ENCODE data around the gene PMF1.
"Not testable (repeated sequence)": the region's sequence is repeated elsewhere in the genome, so short reads cannot be mapped to it uniquely, and the experiment has no call there.

PMF1 gene, protein sequence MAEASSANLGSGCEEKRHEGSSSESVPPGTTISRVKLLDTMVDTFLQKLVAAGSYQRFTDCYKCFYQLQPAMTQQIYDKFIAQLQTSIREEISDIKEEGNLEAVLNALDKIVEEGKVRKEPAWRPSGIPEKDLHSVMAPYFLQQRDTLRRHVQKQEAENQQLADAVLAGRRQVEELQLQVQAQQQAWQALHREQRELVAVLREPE

DNA sequence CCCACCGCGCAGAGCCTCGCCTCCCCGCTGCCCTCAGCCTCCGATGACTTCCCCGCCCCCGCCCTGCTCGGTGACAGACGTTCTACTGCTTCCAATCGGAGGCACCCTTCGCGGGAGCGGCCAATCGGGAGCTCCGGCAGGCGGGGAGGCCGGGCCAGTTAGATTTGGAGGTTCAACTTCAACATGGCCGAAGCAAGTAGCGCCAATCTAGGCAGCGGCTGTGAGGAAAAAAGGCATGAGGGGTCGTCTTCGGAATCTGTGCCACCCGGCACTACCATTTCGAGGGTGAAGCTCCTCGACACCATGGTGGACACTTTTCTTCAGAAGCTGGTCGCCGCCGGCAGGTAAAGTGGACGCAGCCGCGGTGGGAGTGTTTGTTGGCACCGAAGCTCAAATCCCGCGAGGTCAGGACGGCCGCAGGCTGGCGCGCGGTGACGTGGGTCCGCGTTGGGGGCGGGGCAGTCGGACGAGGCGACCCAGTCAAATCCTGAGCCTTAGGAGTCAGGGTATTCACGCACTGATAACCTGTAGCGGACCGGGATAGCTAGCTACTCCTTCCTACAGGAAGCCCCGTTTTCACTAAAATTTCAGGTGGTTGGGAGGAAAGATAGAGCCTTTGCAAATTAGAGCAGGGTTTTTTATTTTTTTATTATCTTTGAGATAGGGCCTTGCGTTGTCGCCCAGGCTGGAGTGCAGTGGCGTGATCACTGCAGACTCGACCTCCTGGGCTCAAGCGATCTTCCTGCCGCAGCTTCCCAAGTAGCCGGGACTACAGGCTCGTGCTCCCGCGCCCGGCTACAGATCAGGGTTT lies at the start of gene PMF1:
TSS of gene PMF1 (plus strand) at position 175 of the 811 bp plus-strand sequence. CDS start at position 184, 9 bp downstream.
- DNase-seq (ENCODE audit: low read depth): peak; percentile 94

DNA sequence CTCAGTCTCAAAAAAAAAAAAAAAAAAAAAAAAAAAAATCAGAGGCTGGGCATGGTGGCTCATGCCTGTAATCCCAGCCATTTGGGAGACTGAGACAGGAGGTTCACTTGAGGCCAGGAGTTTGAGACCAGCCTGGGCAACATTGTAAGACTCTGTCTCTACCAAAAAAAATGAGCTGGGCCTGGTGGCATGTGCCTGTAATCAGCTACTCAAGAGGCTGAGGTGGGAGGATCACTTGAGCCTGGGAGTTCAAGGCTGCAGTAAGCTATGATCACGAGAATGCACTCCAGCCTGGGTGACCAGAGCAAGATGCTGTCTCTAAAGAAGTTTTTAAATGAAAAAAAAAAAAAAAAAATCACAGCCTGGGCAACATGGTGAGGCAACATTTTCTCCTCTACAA lies 49.1 kb upstream of the PMF1 start:
- no peak for DNase-seq (ENCODE audit: low read depth)

DNA sequence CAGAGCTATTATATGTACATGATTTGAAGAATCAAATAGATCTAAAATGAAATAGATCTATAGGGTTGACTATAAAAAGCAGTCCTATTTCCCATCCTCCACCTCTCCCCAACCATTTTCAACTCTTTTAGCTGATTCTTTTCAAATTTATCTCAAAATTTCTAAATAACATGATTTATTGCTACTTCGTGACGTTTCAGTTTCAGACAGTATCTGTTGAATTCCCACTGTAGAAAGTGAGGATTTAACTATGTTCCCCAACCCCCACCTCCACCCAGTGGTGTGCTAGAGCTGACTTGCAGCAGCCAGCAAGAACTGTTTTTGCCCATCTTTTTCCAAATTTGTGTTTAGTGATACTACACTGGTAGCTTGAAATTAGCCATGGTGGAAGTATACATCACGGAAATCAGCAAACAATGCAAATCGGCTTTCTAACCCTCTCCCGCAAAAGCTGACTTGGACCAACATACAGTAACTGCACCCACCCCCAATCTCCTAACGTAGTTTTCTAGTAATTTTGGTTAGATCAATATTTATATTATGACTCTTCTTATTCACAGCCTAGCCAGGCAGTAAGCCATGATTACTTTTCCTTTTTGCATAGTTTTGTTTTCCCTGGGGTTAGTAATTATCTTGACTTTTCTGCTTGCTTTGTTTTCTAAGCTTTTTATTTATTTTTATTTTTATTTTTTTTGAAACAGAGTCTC lies 48.5 kb upstream of the PMF1 start:
- no peak for DNase-seq (ENCODE audit: low read depth)

DNA sequence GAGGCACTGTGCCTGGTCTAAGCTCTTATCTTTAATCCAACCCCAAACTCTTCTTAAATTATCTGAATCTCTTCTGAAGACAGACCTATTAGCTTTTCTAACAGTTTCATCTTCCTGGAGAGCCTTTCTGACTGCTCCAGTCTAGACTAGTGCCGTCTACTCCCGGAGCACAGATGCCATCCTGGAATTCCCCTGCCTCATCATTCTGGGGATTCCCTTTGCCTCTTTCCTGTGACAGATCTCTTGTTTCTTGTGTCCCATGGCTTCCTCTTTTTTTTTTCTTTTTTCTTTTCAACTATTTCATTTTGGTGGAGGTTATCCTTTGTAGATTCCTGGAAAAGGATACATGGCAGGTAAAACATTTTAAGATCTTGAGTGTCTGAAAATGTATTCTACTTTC lies 47.7 kb upstream of the PMF1 start:
- no peak for DNase-seq (ENCODE audit: low read depth)

DNA sequence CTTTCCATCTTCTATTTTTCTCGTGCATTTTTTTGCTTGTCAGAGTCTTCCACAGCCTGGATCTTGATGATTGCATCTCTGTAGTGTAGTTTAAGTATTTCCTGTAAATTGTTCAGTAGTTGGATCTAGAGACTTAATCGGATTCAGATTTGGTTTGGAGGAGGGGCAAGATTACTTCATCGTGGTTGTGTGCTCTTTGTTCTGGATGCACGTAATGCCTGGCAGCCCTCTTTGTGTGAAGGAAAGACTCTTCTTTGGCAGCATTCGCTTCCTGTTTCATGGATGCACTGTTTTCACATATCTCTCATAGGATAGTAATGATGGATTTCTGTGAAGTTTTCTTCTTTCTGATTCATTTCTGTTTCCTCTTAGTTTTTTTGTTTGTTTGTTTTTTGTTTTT lies 45.3 kb upstream of the PMF1 start:
- no peak for DNase-seq (ENCODE audit: low read depth)

DNA sequence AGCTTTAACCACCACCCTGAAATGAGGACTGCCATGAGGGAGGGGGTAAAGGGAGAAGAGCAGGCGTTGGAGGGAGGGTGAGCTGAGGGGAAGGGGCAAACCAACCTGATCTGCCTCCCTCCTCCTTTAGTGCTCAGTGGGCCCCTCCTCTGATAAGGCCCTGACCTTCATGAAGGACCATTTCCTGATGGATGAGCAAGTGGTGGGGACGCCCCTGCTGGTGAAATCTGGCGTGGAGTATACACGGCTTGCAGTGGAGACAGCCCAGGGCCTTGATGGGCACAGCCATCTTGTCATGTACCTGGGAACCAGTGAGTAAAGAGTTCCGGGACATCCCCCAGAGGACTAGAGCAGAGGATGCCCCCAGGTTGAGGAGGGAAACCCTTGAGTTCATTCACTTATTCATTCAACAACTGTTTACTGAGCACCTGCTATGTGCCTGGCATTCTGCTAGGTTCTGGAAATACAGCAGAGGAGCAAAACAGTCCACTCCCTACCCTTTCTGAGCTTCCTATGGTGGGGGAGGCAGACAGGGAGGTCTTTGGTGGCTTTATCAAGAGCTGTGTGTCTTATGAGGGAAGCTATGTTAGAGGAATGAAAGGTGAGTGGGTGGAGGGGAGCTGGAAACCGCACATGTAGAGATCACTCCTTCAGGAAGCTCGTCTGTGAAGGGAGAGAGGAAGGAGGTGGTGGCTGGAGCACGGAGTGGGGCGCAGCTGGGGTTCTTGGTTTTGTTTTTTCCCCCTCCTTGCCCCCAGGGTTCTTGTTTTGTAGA lies 39.9 kb upstream of the PMF1 start:
- no peak for DNase-seq (ENCODE audit: low read depth)

DNA sequence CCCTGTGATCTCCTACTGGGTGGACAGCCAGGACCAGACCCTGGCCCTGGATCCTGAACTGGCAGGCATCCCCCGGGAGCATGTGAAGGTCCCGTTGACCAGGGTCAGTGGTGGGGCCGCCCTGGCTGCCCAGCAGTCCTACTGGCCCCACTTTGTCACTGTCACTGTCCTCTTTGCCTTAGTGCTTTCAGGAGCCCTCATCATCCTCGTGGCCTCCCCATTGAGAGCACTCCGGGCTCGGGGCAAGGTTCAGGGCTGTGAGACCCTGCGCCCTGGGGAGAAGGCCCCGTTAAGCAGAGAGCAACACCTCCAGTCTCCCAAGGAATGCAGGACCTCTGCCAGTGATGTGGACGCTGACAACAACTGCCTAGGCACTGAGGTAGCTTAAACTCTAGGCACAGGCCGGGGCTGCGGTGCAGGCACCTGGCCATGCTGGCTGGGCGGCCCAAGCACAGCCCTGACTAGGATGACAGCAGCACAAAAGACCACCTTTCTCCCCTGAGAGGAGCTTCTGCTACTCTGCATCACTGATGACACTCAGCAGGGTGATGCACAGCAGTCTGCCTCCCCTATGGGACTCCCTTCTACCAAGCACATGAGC lies 36.1 kb upstream of the PMF1 start:
- no peak for DNase-seq (ENCODE audit: low read depth)

DNA sequence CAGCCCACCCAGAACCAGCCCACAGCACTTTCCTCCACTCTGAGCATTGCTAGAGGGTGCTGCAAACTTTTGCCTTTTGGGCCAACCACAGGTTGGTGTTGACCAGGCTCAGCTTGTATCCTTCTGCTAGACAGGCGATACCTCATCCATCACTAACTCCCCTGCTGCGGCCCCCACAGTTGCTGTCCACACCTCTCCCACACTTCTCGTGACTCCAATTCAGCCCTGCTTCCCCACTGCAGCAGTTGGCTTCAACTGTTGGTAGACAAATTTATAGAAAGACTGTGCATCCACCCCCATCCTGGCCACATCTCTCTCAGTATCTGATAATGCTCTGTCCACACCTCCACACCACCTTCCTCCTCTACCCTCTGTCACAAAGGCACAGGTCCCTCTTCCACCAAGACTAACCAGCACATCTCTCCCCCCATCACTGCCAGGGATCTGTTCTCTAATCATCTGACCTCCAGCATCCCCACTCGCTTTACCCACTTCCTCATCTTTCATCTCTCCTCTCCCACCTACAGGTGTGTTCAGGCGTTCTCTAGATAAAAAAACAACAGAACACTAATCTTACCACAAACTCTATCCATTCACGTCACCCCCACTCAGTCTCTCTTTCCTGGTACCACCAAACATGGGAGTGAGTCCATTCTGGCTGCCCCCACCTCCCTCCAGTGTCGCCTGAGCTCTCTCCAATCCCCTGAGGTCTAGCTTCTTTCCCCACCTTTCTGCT lies 34.7 kb upstream of the PMF1 start:
- DNase-seq (ENCODE audit: low read depth): no peak

DNA sequence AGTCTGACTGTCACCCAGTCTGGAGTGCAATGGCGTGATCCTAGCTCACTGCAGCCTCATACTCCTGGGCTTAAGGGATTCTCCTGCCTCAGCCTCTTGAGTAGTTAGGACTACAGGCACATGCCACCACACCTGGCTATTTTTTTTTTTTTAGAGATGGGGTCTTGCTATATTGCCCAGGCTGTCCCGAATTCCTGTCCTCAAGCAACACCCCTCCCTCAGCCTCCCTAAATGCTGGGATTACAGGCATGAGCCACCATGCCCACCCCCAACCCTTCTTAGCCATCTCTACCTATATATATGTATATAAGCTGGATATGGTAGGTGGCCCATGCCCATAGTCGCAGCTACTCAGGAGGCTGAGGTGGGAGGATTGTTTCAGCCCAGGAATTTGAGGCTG lies 32.3 kb upstream of the PMF1 start:
- no peak for DNase-seq (ENCODE audit: low read depth)

DNA sequence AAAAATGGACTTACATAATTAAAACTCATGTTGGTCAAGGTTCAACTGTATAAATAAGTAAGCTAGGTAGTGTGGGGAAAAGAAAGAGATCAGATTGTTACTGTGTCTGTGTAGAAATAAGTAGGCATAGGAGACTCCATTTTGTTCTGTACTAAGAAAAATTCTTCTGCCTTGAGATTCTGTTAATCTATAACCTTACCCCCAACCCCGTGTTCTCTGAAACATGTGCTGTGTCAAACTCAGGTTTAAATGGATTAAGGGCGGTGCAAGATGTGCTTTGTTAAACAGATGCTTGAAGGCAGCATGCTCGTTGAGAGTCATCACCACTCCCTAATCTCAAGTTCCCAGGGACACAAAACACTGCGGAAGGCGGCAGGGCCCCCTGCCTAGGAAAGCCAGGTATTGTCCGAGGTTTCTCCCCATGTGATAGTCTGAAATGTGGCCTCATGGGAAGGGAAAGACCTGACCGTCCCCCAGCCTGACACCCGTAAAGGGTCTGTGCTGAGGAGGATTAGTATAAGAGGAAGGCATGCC lies 31.3 kb upstream of the PMF1 start:
- DNase-seq (ENCODE audit: low read depth): not testable (repeated sequence)

DNA sequence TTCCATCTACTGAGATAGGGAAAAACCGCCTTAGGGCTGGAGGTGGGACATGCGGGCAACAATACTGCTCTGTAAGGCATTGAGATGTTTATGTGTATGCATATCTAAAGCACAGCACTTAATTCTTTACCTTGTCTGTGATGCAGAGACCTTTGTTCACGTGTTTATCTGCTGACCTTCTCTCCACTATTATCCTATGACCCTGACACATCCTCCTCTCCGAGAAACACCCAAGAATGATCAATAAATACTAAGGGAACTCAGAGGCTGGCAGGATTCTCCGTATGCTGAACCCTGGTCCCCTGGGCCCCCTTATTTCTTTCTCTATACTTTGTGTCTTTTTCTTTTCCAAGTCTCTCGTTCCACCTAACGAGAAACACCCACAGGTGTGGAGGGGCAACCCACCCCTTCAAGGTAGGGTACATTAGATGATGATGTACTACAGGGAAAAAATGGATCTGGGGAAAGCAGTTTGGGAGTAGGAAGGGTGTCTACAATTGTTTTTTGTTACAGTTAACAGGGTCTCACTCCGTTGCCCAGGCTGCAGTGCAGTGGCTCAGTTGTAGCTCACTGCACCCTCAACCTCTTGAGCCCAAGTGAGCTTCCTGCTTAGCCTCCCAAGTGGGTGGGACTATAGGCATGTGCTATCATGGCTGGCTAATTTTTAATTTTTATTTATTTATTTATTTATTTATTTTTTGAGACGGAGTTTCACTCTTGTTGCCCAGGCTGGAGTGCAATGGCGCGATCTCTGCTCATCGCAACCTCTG lies 30.6 kb upstream of the PMF1 start:
- DNase-seq (ENCODE audit: low read depth): not testable (repeated sequence)

DNA sequence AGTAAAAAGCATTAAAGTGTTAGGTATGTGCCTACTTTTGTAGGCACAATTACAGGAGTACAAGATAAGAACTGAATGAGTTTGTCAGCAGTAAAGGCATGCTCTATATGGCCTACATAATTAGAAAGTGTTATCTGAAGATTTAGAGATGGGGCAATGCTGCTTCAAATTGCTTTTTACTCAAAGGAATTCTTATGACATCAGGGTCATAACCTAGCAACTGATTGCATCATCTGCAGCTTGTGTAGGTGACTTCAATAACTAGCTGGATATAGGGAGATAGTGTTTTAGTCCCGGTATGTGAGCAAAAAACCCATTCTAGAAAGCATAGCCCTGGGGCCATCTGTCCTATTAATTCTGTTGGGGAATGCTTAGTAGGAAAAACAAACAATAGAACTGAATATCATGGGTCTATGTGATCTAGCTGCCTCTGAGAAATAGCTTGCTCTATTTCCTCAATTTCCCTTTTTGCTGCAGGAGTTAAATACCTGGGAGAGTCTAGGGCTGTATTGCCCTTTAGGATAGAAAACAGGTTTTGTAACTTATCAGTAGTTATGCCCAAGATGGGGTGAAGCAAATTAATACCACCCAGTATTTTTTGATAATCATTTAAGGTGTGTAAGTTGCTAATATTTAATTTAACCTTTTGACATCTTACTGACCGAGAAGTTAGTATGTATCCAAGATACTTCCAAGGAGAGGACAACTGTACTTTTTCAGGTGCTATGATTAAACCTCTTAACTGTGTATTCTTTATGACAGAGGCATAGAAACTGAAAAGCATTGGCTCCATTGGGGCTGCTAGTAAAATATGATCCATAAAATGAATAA lies 26.2 kb upstream of the PMF1 start:
- DNase-seq (ENCODE audit: low read depth): not testable (repeated sequence)

DNA sequence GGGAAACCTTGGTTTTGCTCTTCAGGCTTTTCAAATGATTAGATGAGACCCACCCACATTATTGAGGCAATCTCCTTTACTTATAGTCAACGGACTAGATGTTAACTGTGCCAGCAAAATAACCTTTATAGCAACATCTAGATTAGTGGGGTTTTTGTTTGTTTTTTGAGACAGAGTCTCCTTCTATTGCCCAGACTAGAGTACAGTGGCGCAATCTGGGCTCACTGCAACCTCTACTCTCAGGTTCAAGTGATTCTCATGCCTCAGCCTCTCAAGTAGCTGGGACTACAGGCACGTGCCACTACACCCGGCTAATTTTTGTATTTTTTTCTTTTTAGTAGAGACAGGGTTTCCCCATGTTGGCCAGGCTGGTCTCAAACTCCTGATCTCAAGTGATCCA lies 22.5 kb upstream of the PMF1 start:
- not testable (repeated sequence) for DNase-seq (ENCODE audit: low read depth)

DNA sequence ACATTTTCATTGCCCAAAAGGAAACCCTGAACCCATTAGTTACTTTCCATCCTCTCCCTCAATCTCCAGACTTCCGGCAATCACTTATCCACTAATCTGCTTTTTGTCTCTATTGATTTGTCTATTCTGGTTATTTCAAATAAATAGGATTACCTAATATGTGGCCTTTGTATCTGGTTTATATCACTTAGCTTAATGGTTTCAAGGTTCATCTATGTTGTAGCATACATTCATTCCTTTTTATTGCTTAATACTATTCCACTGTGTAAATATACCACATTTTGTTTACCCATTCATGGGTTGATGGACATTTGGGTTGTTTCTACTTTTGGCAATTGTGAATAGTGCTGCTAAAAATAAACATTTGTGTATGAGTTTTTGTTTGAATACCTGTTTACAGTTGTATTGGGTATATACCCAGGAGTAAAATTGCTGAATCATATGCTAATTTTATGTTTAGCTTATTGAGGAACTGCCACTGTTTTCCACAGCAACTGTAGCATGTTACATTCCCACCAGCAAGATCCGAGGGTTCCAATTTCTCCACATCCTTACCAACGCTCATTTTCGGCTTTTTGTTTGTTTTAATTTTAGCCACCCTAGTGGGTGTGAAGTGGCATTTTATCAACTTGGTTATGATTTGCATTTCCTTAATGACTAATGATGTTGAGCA lies 21.4 kb upstream of the PMF1 start:
- DNase-seq (ENCODE audit: low read depth): no peak

DNA sequence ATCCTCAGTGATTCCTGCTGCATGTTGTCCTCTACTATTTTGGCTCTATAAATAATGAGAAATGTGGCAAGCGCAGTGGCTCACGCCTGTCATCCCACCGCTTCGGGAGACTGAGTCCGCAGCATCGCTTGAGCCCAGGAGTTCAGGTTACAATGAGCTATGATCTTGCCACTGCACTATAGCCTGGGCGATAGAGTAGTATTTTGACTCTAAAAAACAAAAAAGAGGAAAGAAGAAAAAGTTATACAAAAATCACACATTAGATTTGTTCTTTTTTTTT lies 19.7 kb upstream of the PMF1 start:
- DNase-seq (ENCODE audit: low read depth): no peak

DNA sequence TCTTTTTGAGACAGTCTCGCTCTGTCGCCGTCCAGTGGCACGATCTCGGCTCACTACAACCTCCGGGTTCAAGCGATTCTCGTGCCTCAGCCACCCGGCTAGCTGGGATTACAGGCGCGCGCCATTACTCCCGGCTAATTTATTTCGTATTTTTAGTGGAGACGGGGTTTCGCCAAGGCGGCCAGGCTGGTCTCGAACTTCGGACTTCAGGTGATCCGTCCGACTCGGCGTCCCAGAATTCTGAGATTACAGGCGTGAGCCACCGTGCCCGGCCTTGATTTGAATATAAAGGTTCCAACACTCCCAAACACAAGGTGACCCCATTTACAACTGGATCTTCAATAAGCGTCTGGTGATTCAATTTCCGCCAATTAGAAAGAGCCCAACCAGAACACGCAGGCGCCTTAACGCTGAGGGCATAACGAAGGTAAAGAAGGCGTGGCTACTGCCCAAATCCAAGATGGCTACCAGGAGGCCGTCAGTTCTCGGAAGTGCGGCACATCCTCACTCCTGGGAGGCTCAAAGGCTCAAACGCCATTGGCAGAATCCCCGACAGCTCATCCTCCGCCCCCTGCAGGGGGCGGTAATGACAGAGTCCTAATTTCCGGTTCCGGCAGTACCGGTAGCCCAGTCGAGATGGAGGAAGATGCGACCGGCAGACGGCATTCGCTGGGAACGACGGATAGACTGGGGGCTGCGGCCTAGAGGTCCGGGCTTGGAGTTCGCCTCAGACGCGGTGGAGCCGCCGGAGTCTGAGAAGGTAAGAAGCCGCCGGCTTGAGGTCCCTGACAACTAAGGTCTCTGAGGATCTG lies 19.1 kb upstream of the PMF1 start, which contains the start of gene SLC25A44:
TSS of gene SLC25A44 (plus strand) at position 617 of the 812 bp plus-strand sequence. CDS start 5,744 bp downstream, outside the sequence.
- peak; percentile 96 for DNase-seq (ENCODE audit: low read depth)

DNA sequence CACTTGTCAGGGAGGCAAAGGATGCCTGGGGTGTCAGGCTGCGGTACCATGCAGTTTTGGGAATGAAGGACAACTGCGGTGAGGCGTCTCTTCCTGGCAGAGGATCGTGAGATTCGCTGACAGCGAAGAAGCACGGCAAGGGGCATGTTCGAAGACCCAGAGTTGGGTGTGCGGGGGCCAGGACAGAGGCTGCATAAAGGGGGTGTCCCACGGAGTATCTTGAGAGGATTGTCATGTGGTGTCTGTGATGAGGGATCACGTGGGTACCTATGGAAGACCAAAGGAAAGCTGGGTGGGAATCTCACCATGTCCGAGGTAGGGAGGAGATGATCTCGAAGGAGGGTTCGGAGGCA lies 18.5 kb upstream of the PMF1 start:
- DNase-seq (ENCODE audit: low read depth): no peak

DNA sequence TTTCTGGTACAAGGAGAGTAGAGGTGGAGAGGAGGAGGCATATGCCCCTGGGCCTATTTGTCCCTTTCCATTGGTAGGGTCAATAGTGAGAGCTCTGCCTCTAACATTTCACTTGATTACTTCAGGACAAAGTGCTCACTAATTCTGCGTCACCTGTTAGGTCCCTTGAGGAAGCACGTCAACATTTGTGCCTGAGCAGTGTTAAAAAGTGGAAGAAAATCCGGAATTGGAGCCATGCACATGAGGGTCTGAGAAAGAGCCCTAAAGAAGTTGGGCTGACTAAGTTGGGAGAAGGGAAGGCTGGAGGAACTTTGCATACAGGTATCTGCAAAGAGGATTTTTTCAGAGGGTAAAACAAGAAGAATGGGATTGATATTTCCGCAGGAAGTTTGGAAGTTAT lies 17.0 kb upstream of the PMF1 start:
- DNase-seq (ENCODE audit: low read depth): no peak
